Measurements from ENCODE around the gene UBA7.

DNA sequence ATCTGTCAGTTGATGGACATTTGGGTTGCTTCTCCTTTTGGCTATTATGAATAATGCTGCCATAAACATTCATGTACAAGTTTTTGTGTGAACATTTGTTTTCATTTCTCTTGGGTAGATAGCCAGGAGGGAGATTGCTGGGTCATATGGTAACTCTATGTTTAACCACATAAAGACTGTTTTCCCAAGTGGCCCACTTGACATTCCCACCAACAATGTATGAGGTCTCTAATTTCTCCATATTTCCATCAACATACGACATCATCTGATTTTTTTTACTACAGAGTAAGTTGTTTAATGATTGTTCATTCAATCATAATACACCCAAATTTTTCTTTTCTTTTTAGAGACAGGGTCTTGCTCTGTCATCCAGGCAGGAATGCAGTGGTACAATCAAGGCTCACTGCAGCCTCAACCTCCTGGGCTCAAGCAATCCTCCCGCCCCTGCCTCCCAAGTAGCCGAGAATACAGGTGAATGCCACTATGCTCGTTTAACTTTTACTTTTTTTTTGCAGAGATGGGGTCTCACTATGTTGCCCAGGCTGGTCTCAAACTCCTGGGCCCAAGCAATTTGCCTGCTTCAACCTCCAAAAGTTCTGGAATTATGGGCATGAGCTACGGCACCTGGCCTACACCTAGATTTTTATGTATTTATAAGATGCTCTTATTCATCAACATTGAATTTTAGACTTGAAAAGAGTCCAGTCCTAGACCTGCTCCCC lies 34.2 kb downstream of the UBA7 start:
- TF ChIP-seq, protein P1, sequence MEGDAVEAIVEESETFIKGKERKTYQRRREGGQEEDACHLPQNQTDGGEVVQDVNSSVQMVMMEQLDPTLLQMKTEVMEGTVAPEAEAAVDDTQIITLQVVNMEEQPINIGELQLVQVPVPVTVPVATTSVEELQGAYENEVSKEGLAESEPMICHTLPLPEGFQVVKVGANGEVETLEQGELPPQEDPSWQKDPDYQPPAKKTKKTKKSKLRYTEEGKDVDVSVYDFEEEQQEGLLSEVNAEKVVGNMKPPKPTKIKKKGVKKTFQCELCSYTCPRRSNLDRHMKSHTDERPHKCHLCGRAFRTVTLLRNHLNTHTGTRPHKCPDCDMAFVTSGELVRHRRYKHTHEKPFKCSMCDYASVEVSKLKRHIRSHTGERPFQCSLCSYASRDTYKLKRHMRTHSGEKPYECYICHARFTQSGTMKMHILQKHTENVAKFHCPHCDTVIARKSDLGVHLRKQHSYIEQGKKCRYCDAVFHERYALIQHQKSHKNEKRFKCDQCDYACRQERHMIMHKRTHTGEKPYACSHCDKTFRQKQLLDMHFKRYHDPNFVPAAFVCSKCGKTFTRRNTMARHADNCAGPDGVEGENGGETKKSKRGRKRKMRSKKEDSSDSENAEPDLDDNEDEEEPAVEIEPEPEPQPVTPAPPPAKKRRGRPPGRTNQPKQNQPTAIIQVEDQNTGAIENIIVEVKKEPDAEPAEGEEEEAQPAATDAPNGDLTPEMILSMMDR (IDR thresholded peaks at IDR 0.05; ENCODE audit: poor library complexity, severe bottlenecking): no peak
- TF ChIP-seq REST (IDR thresholded peaks at IDR 0.05; ENCODE audit: borderline replicate concordance): no peak
- no peak for TF ChIP-seq TAF1 (IDR thresholded peaks at IDR 0.05; ENCODE audit: low read depth)
- TF ChIP-seq EZH2 (IDR thresholded peaks at IDR 0.05; ENCODE audit: borderline replicate concordance, insufficient read depth, low read length, poor library complexity, severe bottlenecking): no peak
- TF ChIP-seq POLR2AphosphoS5 (IDR thresholded peaks at IDR 0.05): no peak
